Measurements from ENCODE around the gene UNC80. TPM values are rescaled to one million over a fixed set of nuclear protein-coding genes. Genes with fewer than 3 reads are reported as not detected.

UNC80 gene
- total and polyA plus RNA-seq, 2 of the 13 experiments (the other 11 are each of a cell fraction or from before 2014, with no cell fraction given) = not detected

DNA sequence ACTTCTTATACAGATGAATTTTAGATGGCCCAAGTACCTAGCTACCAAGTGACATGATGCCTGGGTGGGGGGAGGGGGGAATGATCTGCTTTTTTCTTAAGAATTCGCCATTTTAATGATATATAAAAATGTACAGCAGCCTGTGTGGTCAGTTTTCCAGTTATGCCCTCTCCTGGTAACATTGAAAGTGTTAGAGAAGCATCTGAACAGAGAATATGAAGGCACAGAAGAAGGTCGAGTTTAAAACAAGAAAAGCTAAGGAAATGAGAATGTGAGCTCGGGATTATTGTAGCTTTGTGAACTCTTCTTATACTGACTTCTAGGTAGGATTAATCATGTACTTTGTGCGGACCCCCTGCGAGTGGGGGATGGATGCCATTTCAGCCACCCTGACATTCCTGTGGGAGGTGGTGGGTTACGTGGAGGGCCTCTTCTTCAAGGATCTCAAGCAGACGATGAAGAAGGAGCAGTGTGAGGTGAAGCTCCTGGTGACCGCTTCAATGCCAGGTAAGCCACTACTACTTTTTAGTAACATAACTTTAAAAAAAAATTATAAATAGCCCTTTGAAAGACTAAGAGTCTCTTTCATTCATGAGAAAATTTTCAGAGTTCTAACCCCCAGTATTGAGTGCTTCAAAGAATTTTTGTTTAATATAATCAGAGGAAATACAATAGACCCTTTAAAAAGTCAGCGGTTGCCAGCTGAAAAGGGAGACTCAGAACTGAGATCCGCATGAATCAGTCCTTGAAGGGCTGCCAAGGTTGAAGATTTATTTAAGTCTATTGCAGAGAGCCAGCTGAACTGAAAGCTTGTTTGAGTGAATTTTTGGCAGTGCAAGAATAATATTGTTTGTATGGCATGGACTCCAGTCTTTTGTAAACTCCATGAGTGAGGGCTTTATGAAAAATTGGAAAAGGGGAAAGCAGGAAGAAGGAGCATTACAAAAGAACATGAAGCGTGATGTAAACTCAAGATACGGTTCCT is 162.2 kb downstream of the UNC80 start:
- no peak for FAIRE-seq
- intact Hi-C loops (cut with micrococcal nuclease; ENCODE audit: unreplicated experiment) = no loop called here
- 22% methylated on average over 12 of the region's 12 CpGs for WGBS (ENCODE audit: low lambda C conversion rate)
- TF ChIP-seq, protein P1, sequence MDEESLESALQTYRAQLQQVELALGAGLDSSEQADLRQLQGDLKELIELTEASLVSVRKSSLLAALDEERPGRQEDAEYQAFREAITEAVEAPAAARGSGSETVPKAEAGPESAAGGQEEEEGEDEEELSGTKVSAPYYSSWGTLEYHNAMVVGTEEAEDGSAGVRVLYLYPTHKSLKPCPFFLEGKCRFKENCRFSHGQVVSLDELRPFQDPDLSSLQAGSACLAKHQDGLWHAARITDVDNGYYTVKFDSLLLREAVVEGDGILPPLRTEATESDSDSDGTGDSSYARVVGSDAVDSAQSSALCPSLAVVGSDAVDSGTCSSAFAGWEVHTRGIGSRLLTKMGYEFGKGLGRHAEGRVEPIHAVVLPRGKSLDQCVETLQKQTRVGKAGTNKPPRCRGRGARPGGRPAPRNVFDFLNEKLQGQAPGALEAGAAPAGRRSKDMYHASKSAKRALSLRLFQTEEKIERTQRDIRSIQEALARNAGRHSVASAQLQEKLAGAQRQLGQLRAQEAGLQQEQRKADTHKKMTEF (CRISPR knock-in tag; IDR thresholded peaks at IDR 0.05) = no peak
- TF ChIP-seq SMC3 (IDR thresholded peaks at IDR 0.05; ENCODE audit: low read length) (no peak), HES4 (CRISPR knock-in tag; IDR thresholded peaks at IDR 0.05; ENCODE audit: borderline replicate concordance) (no peak), NFE2 (CRISPR knock-in tag; IDR thresholded peaks at IDR 0.05) (no peak), ZNF17 (CRISPR knock-in tag; IDR thresholded peaks at IDR 0.05) (no peak), KDM2A (CRISPR knock-in tag; IDR thresholded peaks at IDR 0.05; ENCODE audit: borderline replicate concordance, low read depth) (no peak), NFE2L1 (CRISPR knock-in tag; IDR thresholded peaks at IDR 0.05; ENCODE audit: borderline replicate concordance) (no peak), SRSF9 (IDR thresholded peaks at IDR 0.05; ENCODE audit: borderline replicate concordance, insufficient read depth, low read depth, low read length, poor library complexity, severe bottlenecking) (no peak), ZMYM3 (CRISPR knock-in tag; IDR thresholded peaks at IDR 0.05) (no peak), TOE1 (CRISPR knock-in tag; IDR thresholded peaks at IDR 0.05) (no peak), ZBTB38 (CRISPR knock-in tag; IDR thresholded peaks at IDR 0.05) (no peak), ZNF367 (CRISPR knock-in tag; IDR thresholded peaks at IDR 0.05; ENCODE audit: borderline replicate concordance) (no peak), ZNF256 (CRISPR knock-in tag; conservative IDR thresholded peaks at IDR 0.05) (no peak), SP1 (IDR thresholded peaks at IDR 0.05) (no peak), SP1 (CRISPR knock-in tag; IDR thresholded peaks at IDR 0.05) (no peak)
- TF ChIP-seq, protein P2, sequence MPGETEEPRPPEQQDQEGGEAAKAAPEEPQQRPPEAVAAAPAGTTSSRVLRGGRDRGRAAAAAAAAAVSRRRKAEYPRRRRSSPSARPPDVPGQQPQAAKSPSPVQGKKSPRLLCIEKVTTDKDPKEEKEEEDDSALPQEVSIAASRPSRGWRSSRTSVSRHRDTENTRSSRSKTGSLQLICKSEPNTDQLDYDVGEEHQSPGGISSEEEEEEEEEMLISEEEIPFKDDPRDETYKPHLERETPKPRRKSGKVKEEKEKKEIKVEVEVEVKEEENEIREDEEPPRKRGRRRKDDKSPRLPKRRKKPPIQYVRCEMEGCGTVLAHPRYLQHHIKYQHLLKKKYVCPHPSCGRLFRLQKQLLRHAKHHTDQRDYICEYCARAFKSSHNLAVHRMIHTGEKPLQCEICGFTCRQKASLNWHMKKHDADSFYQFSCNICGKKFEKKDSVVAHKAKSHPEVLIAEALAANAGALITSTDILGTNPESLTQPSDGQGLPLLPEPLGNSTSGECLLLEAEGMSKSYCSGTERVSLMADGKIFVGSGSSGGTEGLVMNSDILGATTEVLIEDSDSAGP (CRISPR knock-in tag; IDR thresholded peaks at IDR 0.05; ENCODE audit: borderline replicate concordance) = no peak
- TF ChIP-seq, protein P3, sequence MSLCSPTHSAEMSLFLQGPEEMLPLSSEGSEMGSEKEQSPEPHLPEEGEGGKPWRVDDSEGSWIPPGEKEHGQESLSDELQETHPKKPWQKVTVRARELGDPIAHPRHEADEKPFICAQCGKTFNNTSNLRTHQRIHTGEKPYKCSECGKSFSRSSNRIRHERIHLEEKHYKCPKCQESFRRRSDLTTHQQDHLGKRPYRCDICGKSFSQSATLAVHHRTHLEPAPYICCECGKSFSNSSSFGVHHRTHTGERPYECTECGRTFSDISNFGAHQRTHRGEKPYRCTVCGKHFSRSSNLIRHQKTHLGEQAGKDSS (CRISPR knock-in tag; IDR thresholded peaks at IDR 0.05; ENCODE audit: borderline replicate concordance, low read depth) = no peak

More for the DNA sequence above, 162.2 kb downstream of the UNC80 start:
- Histone ChIP-seq H3K4me2 (ENCODE audit: low read depth, low read length) (no peak overlapping the region), H3K79me2 (ENCODE audit: insufficient read depth, low read length) (no peaks in the 10 kb centered on the region), H3K4me3 (replicated peaks in 1 of 3; ENCODE audit: insufficient read depth in 1 of 3, low read depth in 2 of 3, low read length in 3 of 3) (no peak overlapping the region), H3K9ac (ENCODE audit: insufficient read depth, low read depth, low read length) (no peak overlapping the region), H3K9me3 (ENCODE audit: low read length) (no peaks in the 10 kb centered on the region), H3K4me1 (ENCODE audit: insufficient read depth, low read length) (no peaks in the 10 kb centered on the region), H3K36me3 (replicated peaks in 1 of 2; ENCODE audit: control insufficient read depth in 1 of 2, insufficient read depth in 2 of 2, low read length in 2 of 2) (no peaks in the 10 kb centered on the region), H2AFZ (ENCODE audit: low read length) (peak overlapping the region; percentile 7), H4K20me1 (ENCODE audit: insufficient read depth, low read length) (no peaks in the 10 kb centered on the region), H3K27ac (ENCODE audit: extremely low read length, insufficient read depth, low read length) (no peak overlapping the region), H3K27me3 (ENCODE audit: control insufficient read depth in 1 of 2, insufficient read depth in 2 of 2, low read length in 2 of 2) (no peaks in the 10 kb centered on the region)
- no TSS peak for BruUV-seq (replicated peaks)
- CTCF ChIA-PET (ENCODE audit: low intra/inter-chr PET ratio, low total read pairs) = no interaction called here
- in situ Hi-C loops (cut with HindIII; ENCODE audit: extremely low pct_ligation_motif_present, low pct_unique_long_range_greater_than_20kb) = no loop called here
- POLR2A ChIA-PET = no interaction called here
- ATAC-seq (no peak), DNase-seq (ENCODE audit: low spot score) (no peak)
